ENCODE results near the gene SNCA.

The SNCA gene

DNA sequence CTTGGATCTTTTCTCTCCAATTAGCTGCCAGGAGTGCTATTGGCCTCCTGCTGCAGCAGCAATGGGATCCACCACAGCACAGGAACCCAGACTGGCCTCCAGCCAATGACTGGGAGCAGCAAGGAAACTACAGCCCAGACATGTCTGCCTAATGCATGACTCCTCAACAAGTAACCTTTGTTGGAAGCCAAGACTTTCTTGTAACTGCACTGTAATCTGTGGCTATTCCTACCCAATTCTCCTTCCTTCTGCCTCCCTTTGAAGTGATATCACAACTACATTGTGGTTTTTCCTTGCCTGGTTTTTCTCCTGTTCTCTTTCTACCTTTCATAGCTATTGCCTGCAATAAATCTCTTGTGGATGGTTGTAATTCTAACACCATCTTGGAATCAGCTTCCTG lies 39.8 kb downstream of the SNCA start:
- no peak for TF ChIP-seq ZNF148 (tag by site-specific recombination; IDR thresholded peaks at IDR 0.05; ENCODE audit: borderline replicate concordance)
- no peak for TF ChIP-seq ZBTB20 (tag by site-specific recombination; IDR thresholded peaks at IDR 0.05)
- no peak for TF ChIP-seq ZNF585B (tag by site-specific recombination; IDR thresholded peaks at IDR 0.05)
- no peak for TF ChIP-seq ZBTB8A (tag by site-specific recombination; IDR thresholded peaks at IDR 0.05)
- TF ChIP-seq CTCF (tag by site-specific recombination; IDR thresholded peaks at IDR 0.05): no peak
- no peak for TF ChIP-seq ZNF677 (tag by site-specific recombination; IDR thresholded peaks at IDR 0.05)
- no peak for TF ChIP-seq ZNF791 (tag by site-specific recombination; IDR thresholded peaks at IDR 0.05)
- no peak for TF ChIP-seq ZNF692 (tag by site-specific recombination; IDR thresholded peaks at IDR 0.05)
- TF ChIP-seq MZF1 (tag by site-specific recombination; IDR thresholded peaks at IDR 0.05; ENCODE audit: borderline replicate concordance): no peak
- no peak for TF ChIP-seq ZNF654 (tag by site-specific recombination; IDR thresholded peaks at IDR 0.05; ENCODE audit: low read depth)
- no peak for TF ChIP-seq ZNF23 (tag by site-specific recombination; IDR thresholded peaks at IDR 0.05; ENCODE audit: borderline replicate concordance)
- no peak for TF ChIP-seq ZNF530 (tag by site-specific recombination; IDR thresholded peaks at IDR 0.05; ENCODE audit: low read depth)
- TF ChIP-seq ZNF514 (tag by site-specific recombination; IDR thresholded peaks at IDR 0.05): no peak
- Histone ChIP-seq H3K4me1 (ENCODE audit: control insufficient read depth, insufficient read depth, low read length) (no peaks in the 10 kb centered on the region), H3K9me3 (ENCODE audit: control insufficient read depth, insufficient read depth, low read depth, low read length) (no peaks in the 10 kb centered on the region), H3K4me3 (ENCODE audit: low read depth, low read length) (no peak overlapping the region), H3K36me3 (ENCODE audit: control insufficient read depth in 2 of 2, insufficient read depth in 1 of 2, low read length in 2 of 2) (no peaks in the 10 kb centered on the region), H3K27ac (ENCODE audit: extremely low read depth, low read depth, low read length) (no peak overlapping the region)
- POLR2A ChIA-PET: no interaction called here
- CTCF ChIA-PET: no interaction called here

DNA sequence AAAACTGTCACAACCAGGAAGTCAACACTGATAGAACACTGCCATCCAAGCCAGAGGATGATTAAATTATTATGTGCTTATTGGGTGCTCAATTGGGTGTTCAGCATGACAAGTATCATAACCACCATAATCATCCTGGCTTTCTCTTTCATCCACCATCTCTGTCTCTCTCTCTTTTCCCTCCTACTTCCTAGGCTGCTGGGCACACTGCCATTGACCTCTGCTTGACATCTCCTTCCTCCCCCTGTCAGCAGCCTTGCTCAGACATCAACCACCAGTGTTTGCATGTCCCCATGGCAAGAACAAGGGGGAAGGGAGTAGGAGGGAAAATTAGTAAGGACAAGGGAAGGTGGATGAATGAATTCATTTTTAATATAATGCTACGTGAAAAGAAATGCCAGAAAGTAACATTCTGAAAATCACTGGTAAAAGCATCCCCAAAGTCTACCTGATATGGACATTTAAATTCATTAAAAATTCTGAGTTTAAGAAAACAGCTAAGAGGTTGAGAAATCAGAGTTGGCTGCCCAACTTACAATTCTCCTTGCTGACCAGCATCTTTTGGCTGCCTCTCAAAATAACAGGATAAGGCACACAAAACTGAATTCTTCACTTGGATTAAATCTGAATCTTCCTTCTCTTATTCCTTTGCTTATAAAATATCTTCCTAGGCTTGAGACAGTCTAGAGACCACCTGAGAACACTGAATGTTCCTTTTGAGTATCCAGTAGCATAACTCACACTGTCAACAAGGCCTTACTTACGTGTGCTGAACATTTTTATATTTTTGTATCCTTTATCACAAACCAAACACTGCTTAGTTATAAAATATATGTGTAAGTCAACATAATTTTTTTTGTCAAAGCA lies 48.5 kb downstream of the SNCA start:
- Histone ChIP-seq H3K36me3 (ENCODE audit: control insufficient read depth in 2 of 2, insufficient read depth in 1 of 2, low read length in 2 of 2) (no peaks in the 10 kb centered on the region), H3K4me3 (ENCODE audit: low read depth, low read length) (no peak overlapping the region), H3K27ac (ENCODE audit: extremely low read depth, low read depth, low read length) (no peak overlapping the region), H3K4me1 (ENCODE audit: control insufficient read depth, insufficient read depth, low read length) (no peaks in the 10 kb centered on the region), H3K9me3 (ENCODE audit: control insufficient read depth, insufficient read depth, low read depth, low read length) (no peaks in the 10 kb centered on the region)
- ChIA-PET CTCF (interaction anchor here (0.6 kb wide), 1 partner anchor 238 kb away, joined by 3 read pairs; no protein-coding TSS in a partner anchor), POLR2A (no interaction called here)
- TF ChIP-seq IKZF3 (tag by site-specific recombination; IDR thresholded peaks at IDR 0.05) (no peak), ZNF544 (tag by site-specific recombination; IDR thresholded peaks at IDR 0.05) (no peak), ZNF211 (tag by site-specific recombination; IDR thresholded peaks at IDR 0.05; ENCODE audit: low read depth) (no peak), KLF7 (tag by site-specific recombination; IDR thresholded peaks at IDR 0.05; ENCODE audit: borderline replicate concordance) (no peak), ZNF621 (tag by site-specific recombination; IDR thresholded peaks at IDR 0.05) (no peak), PBX3 (CRISPR knock-in tag; IDR thresholded peaks at IDR 0.05) (no peak)

Measured in HEK293 (cell line).